Neutrophil (primary cell): Measurements from ENCODE around the gene RBM3.
A peak's percentile ranks its signal among the peaks of the same experiment; 100 is the strongest.

Experiments
- H3K27ac ChIP-seq: fragments of 200-600 bp; sonication (generic); 2 replicates; pipeline ENCODE4 v1.5.1; 2016; ENCODE audit warnings: mild to moderate bottlenecking, moderate library complexity
- H3K27me3 ChIP-seq: fragments of 200-600 bp; sonication (generic); 2 replicates; pipeline ENCODE4 v1.6.0; 2016; ENCODE audit warnings: mild to moderate bottlenecking
- H3K36me3 ChIP-seq: fragments of 200-600 bp; sonication (generic); 2 replicates; pipeline ENCODE4 v1.5.1; 2017
- H3K4me1 ChIP-seq, 2 experiments: fragments of 200-600 bp in 1 of 2; sonication (generic) in 1 of 2; 1 replicate in 1 of 2; 2 replicates in 1 of 2; pipeline versions ENCODE4 v1.5.1 to v1.6.1; 2013 to 2016; ENCODE audit warnings: low read depth in 1 of 2, low read length in 1 of 2, mild to moderate bottlenecking in 1 of 2, moderate library complexity in 1 of 2; ENCODE audit not compliant: control insufficient read depth in 1 of 2, insufficient read depth in 1 of 2
- H3K4me3 ChIP-seq, 2 experiments: fragments of 200-600 bp in 1 of 2; sonication (generic) in 1 of 2; 1 replicate in 1 of 2; 2 replicates in 1 of 2; pipeline ENCODE4 v1.5.1; 2013 to 2016; ENCODE audit warnings: low read depth in 1 of 2, low read length in 1 of 2, mild to moderate bottlenecking in 1 of 2, moderate library complexity in 1 of 2
- H3K9me3 ChIP-seq: fragments of 200-600 bp; sonication (generic); 2 replicates; pipeline ENCODE4 v1.5.1; 2016
- TF ChIP-seq, protein P1 (sequence below): fragments of 200-600 bp; sonication (generic); IDR thresholded peaks from 2 replicates; pipeline ENCODE4 v1.5.1; 2016; ENCODE audit warnings: antibody characterized with exemption

Gene RBM3

DNA sequence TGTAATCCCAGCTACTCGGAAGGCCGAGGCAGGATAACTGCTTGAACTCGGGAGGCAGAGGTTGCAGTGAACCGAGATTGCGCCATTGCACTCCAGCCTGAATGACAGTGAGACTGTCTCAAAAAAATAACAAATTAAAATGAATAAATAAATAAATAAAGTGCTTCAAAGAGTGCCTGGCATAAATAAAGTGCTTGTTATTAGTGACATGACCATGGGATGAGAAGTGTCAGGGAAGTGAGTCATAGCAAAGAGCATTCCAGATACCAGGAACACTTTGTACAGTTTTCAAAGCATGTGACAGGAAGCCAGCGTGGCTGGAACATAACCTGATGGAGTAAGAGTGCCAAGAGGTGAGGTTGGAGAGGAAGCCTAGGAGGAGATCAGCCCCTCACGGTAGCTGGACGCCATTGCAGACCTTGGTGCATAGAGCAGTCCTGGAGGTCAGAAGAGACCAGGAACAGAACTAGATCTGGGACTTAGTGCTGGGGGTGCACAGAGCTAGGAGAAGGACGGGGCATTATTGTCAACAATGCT, 17.0 kb downstream of the RBM3 start:
- no peaks in the 10 kb centered on the region for H3K9me3 ChIP-seq
- TF ChIP-seq, protein P1, sequence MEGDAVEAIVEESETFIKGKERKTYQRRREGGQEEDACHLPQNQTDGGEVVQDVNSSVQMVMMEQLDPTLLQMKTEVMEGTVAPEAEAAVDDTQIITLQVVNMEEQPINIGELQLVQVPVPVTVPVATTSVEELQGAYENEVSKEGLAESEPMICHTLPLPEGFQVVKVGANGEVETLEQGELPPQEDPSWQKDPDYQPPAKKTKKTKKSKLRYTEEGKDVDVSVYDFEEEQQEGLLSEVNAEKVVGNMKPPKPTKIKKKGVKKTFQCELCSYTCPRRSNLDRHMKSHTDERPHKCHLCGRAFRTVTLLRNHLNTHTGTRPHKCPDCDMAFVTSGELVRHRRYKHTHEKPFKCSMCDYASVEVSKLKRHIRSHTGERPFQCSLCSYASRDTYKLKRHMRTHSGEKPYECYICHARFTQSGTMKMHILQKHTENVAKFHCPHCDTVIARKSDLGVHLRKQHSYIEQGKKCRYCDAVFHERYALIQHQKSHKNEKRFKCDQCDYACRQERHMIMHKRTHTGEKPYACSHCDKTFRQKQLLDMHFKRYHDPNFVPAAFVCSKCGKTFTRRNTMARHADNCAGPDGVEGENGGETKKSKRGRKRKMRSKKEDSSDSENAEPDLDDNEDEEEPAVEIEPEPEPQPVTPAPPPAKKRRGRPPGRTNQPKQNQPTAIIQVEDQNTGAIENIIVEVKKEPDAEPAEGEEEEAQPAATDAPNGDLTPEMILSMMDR: no peak
- H3K4me3 ChIP-seq: no peak overlapping the region
- H3K27ac ChIP-seq: peak overlapping the region; percentile 74
- H3K4me1 ChIP-seq: peaks cover 21 to 27% of the 10 kb centered on the region in 2 experiments
- no peaks in the 10 kb centered on the region for H3K36me3 ChIP-seq
- no peaks in the 10 kb centered on the region for H3K27me3 ChIP-seq

DNA sequence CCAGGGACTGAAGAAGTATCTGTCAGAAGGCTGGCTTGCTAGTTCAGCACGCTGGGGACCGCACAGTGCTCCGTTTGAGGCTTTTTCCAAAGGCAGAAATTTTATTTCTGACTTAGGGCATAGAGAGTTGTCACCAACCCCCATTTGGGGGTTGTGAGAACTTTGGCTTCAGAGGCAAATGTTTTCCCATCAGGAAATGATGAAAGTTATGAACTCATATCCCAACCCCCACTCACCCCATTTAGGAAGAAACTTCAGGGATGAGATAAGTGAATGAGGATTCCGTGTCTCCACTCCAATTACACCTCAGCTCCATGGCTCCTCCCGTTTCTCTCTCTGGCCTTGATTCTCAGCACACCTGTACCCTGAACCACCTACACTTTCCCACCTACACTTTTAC, 18.7 kb downstream of the RBM3 start:
- Histone ChIP-seq H3K4me3 (no peak overlapping the region), H3K9me3 (no peaks in the 10 kb centered on the region), H3K4me1 (peaks cover 24 to 30% of the 10 kb centered on the region in 2 experiments), H3K36me3 (no peaks in the 10 kb centered on the region), H3K27ac (no peak overlapping the region), H3K27me3 (no peaks in the 10 kb centered on the region)
- TF ChIP-seq, protein P1: no peak

DNA sequence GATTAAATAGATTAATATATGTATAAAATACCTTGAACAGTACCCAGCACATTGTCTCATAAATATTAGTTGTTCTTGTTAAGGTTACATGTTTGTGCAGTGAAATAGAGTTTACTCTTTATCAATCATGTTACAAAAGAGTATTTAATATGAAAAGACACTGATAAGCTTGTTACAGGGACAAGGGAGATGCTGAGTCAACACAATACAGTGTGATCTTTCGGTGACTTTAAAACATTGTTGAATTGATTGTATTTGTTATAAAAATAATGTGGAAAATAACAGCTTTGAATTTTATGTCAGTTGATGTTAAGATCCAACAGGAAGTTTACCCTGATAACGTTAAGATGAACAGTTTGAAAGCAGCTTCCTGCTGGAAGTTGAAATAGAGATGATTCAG, 21.6 kb downstream of the RBM3 start:
- Histone ChIP-seq H3K4me1 (peaks cover 27 to 33% of the 10 kb centered on the region in 2 experiments), H3K36me3 (peaks cover 14% of the 10 kb centered on the region), H3K4me3 (no peak overlapping the region), H3K27me3 (no peaks in the 10 kb centered on the region), H3K27ac (no peak overlapping the region), H3K9me3 (no peaks in the 10 kb centered on the region)
- TF ChIP-seq, protein P1: no peak

DNA sequence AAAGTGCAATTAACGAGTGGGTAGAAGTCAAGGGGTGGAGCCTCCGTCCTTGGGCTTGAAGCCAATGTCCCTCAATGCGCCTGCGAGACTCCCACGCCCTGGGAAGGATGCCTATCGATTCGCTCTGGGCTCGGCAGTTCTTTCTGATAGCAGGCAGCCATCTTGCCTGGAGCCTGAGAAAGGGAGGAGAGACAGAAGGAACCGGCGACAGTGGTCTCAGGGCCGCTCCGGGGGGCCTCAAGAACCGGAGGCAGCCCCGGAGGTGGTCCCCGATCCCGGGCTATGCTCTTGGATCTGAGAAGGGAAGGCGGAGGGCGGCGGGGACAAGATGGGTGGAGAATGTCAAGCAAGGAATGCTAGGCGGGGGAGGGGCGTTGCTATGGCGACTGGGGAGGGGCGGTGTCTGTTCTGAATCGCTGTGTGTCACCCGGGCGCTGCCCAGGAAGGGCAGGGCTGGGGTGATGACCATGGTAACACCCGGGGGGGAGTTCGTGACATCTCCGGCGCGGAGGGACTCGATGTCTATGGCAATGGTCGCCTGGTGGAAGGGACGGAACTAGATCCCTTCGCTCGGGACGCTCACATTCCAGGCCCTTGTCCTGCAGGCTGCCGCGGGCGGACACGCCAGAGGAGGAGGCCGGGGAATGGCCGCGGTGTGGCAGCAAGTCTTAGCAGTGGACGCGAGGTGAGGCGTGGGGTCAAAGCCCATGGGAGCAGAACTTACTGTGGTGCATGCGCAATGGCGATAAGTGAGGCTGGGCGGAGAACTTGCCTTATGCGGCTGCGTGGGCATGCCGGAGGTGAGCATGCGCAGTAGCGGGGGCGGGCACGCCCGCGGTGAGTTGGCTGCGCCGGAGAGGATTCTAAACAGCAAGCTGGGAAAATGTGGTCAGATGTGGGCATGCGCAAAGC, 23.3 kb downstream of the RBM3 start, which contains the start of gene WDR13:
Gene WDR13 (plus strand): TSS at position 140 of the 912 bp plus-strand sequence. CDS start 505 bp downstream, at position 645.
- Histone ChIP-seq H3K4me1 (peaks cover 11 to 26% of the 10 kb centered on the region in 2 experiments), H3K36me3 (peaks cover 26% of the 10 kb centered on the region), H3K4me3 (peak within 1 kb of the TSS; percentile 78 to 82), H3K9me3 (no peaks in the 10 kb centered on the region), H3K27me3 (no peaks in the 10 kb centered on the region), H3K27ac (peak within 1 kb of the TSS; percentile 99)
- TF ChIP-seq, protein P1: no peak

DNA sequence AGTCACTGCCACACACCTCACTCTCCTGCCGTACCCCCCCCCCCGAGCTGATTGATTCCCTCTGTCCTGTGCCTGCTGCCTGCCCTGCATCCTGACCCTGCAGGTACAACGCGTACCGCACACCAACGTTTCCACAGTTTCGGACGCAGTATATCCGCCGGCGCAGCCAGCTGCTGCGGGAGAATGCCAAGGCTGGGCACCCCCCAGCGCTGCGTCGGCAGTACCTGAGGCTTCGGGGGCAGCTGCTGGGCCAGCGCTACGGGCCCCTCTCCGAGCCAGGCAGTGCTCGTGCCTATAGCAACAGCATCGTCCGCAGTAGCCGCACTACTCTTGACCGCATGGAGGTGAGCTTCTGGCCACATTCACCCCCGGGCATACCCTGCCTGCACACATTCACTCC, 24.3 kb downstream of the RBM3 start:
- H3K27ac ChIP-seq: peak overlapping the region; percentile 99
- peaks cover 34% of the 10 kb centered on the region for H3K36me3 ChIP-seq
- TF ChIP-seq, protein P1: no peak

More for the DNA sequence above, 24.3 kb downstream of the RBM3 start:
- peaks cover 11 to 20% of the 10 kb centered on the region in 2 experiments for H3K4me1 ChIP-seq
- no peaks in the 10 kb centered on the region for H3K9me3 ChIP-seq
- no peaks in the 10 kb centered on the region for H3K27me3 ChIP-seq
- peak overlapping the region; percentile 78 to 82 for H3K4me3 ChIP-seq
